Neuronal stem cell (in vitro differentiated cells): ENCODE data around the gene SLC25A4.
"Not testable (repeated sequence)": the region's sequence is repeated elsewhere in the genome, so short reads cannot be mapped to it uniquely, and the experiment has no call there.

Source experiments
- DNase-seq: peaks from one replicate; pipeline ENCODE4 v3.0.0-alpha.2; 2013; ENCODE audit warnings: low spot score
- H2AFZ ChIP-seq: one replicate; pipeline ENCODE4 v1.6.1; 2013; ENCODE audit warnings: mild to moderate bottlenecking, low read length, inconsistent platforms
- H2AK5ac ChIP-seq: 2 replicates; pipeline ENCODE4 v1.6.1; 2013; ENCODE audit warnings: low read depth, mild to moderate bottlenecking, inconsistent platforms, low read length, moderate library complexity, mixed read lengths
- H2BK120ac ChIP-seq: 2 replicates; pipeline ENCODE4 v1.6.1; 2013; ENCODE audit warnings: low read depth, mild to moderate bottlenecking, inconsistent platforms, low read length, moderate library complexity, mixed read lengths
- H2BK12ac ChIP-seq: one replicate; pipeline ENCODE4 v1.6.1; 2013; ENCODE audit warnings: low read length, inconsistent platforms
- H2BK15ac ChIP-seq: 2 replicates; pipeline ENCODE4 v1.6.1; 2013; ENCODE audit warnings: mild to moderate bottlenecking, low read length, inconsistent platforms, mixed read lengths
- H2BK5ac ChIP-seq: one replicate; pipeline ENCODE4 v1.6.1; 2013; ENCODE audit warnings: inconsistent platforms, mild to moderate bottlenecking, low read length, moderate library complexity
- H3K14ac ChIP-seq: one replicate; pipeline ENCODE4 v1.6.1; 2013; ENCODE audit warnings: low read length, inconsistent platforms
- H3K18ac ChIP-seq: 2 replicates; pipeline ENCODE4 v1.6.1; 2013; ENCODE audit warnings: low read length, inconsistent platforms
- H3K23ac ChIP-seq: 2 replicates; pipeline ENCODE4 v1.6.1; 2013; ENCODE audit warnings: low read depth, mild to moderate bottlenecking, mixed read lengths, low read length, inconsistent platforms; ENCODE audit not compliant: poor library complexity
- H3K27ac ChIP-seq: replicated peaks from 3 replicates; pipeline ENCODE4 v1.5.1; 2013; ENCODE audit warnings: low read length, inconsistent platforms
- H3K27me3 ChIP-seq, 3 experiments: 2 replicates each; pipeline ENCODE4 v1.6.1; 2013; ENCODE audit warnings: low read length in 3 of 3, mild to moderate bottlenecking in 2 of 3, inconsistent platforms in 1 of 3, low read depth in 1 of 3, mixed read lengths in 1 of 3, moderate library complexity in 1 of 3; ENCODE audit not compliant: control insufficient read depth in 3 of 3, insufficient read depth in 3 of 3
- H3K36me3 ChIP-seq, 2 donors: replicated peaks in 1 of 2; 2 replicates each; pipeline ENCODE4 v1.6.1; 2013; ENCODE audit warnings: low read length in 2 of 2; ENCODE audit not compliant: control insufficient read depth in 2 of 2, insufficient read depth in 2 of 2
- H3K4ac ChIP-seq: 2 replicates; pipeline ENCODE4 v1.6.1; 2013; ENCODE audit warnings: inconsistent platforms, mild to moderate bottlenecking, low read length, moderate library complexity
- H3K4me1 ChIP-seq, 2 donors: 1 replicate in 1 of 2; 2 replicates in 1 of 2; pipeline ENCODE4 v1.6.1; 2013; ENCODE audit warnings: low read length in 2 of 2, low read depth in 1 of 2; ENCODE audit not compliant: control insufficient read depth in 2 of 2, insufficient read depth in 1 of 2
- H3K4me2 ChIP-seq: one replicate; pipeline ENCODE4 v1.6.1; 2013; ENCODE audit warnings: mild to moderate bottlenecking, low read length, inconsistent platforms; ENCODE audit not compliant: insufficient read depth, poor library complexity, severe bottlenecking
- H3K4me3 ChIP-seq, 2 donors: 2 replicates each; pipeline ENCODE4 v1.5.1; 2013; ENCODE audit warnings: low read length in 2 of 2, mild to moderate bottlenecking in 2 of 2, inconsistent platforms in 1 of 2, moderate library complexity in 1 of 2
- H3K79me1 ChIP-seq: one replicate; pipeline ENCODE4 v1.6.1; 2013; ENCODE audit warnings: low read depth, mild to moderate bottlenecking, inconsistent platforms, low read length, moderate library complexity
- H3K9ac ChIP-seq: one replicate; pipeline ENCODE4 v1.6.1; 2013; ENCODE audit warnings: mild to moderate bottlenecking, low read depth, low read length, inconsistent platforms; ENCODE audit not compliant: poor library complexity
- H3K9me3 ChIP-seq, 2 donors: replicated peaks in 1 of 2; 2 replicates each; pipeline versions ENCODE3 to v1.6.1; 2013; ENCODE audit warnings: low read length in 2 of 2, mild to moderate bottlenecking in 2 of 2, inconsistent platforms in 1 of 2, low read depth in 1 of 2, mixed read lengths in 1 of 2, moderate library complexity in 1 of 2; ENCODE audit not compliant: control insufficient read depth in 2 of 2, insufficient read depth in 1 of 2
- H4K8ac ChIP-seq: one replicate; pipeline ENCODE4 v1.6.1; 2013; ENCODE audit warnings: low read depth, mild to moderate bottlenecking, inconsistent platforms, low read length, moderate library complexity
- H4K91ac ChIP-seq: one replicate; pipeline ENCODE4 v1.6.1; 2013; ENCODE audit warnings: low read length, low read depth, mild to moderate bottlenecking, inconsistent platforms; ENCODE audit not compliant: poor library complexity
- WGBS, 2 donors: extraction: QIAGEN DNeasy Blood & Tissue Kit; methylation state at CpG; one replicate each; pipeline ENCODE4 v1.1.7; 2013; ENCODE audit warnings: missing lambda C conversion rate in 2 of 2, mixed read lengths in 1 of 2; ENCODE audit not compliant: insufficient read length in 2 of 2, insufficient replicate concordance in 1 of 2; ENCODE audit errors: extremely low coverage in 2 of 2; 5-methylcytosine and 5-hydroxymethylcytosine counted together

SLC25A4 gene

GRCh38 chr4:185192059-185192458 lies 49.0 kb downstream of the SLC25A4 start:
- Histone ChIP-seq H3K4me2 (no peak overlapping the region), H3K9me3 (no peaks in the 10 kb centered on the region), H3K9ac (no peak overlapping the region), H3K23ac (no peak overlapping the region), H2AK5ac (no peak overlapping the region), H2BK5ac (no peak overlapping the region), H4K8ac (no peak overlapping the region), H4K91ac (no peak overlapping the region), H3K27me3 (no peaks in the 10 kb centered on the region), H3K4me3 (no peak overlapping the region), H3K18ac (no peak overlapping the region), H3K27ac (no peak overlapping the region), H2AFZ (no peak overlapping the region), H2BK12ac (no peak overlapping the region), H3K4me1 (peaks cover 0 to 1% of the 10 kb centered on the region in 2 donors), H3K36me3 (peaks cover 10 to 56% of the 10 kb centered on the region in 2 donors), H3K4ac (no peak overlapping the region), H3K14ac (no peak overlapping the region), H2BK120ac (no peak overlapping the region), H2BK15ac (no peak overlapping the region), H3K79me1 (no peaks in the 10 kb centered on the region)
- no CpG with 5 or more reads among the region's 1 CpG for WGBS, 2 donors
- DNase-seq = no peak

- Histone ChIP-seq H3K4ac (no peak overlapping the region), H2BK120ac (no peak overlapping the region), H3K27me3 (no peaks in the 10 kb centered on the region), H3K4me2 (no peak overlapping the region), H3K9me3 (no peaks in the 10 kb centered on the region), H2BK15ac (no peak overlapping the region), H3K23ac (no peak overlapping the region), H2BK5ac (no peak overlapping the region), H3K9ac (no peak overlapping the region), H3K79me1 (no peaks in the 10 kb centered on the region), H4K8ac (no peak overlapping the region), H3K4me1 (no peaks in the 10 kb centered on the region), H3K18ac (no peak overlapping the region), H3K14ac (no peak overlapping the region), H2BK12ac (no peak overlapping the region), H3K27ac (no peak overlapping the region), H4K91ac (no peak overlapping the region), H2AFZ (no peak overlapping the region), H3K4me3 (no peak overlapping the region), H3K36me3 (peaks cover 2 to 34% of the 10 kb centered on the region in 2 donors), H2AK5ac (no peak overlapping the region)
- no peak for DNase-seq
- WGBS, 2 donors = no CpG with 5 or more reads among the region's 9 CpGs
Measured at GRCh38 chr4:185194924-185195888, 52.1 kb downstream of the SLC25A4 start.

DNA sequence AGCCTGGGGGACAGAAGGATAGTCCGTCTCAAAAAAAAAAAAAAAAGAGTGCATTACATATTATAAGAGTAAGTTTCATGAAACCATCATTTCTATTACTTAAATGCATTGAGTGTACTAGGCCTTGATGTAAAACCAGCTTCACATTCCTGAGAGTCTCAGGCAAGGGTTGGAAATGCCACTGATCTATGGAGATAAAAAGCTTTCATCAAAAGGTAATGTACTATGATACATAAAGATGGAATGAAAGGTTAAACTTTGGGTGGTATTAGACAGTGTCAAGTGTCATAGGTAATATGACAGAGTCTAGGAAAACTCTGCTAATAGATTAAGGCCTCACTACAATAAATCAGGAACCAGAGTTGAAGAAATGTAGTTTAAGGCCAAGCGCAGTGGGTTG lies 53.4 kb downstream of the SLC25A4 start:
- H2AFZ ChIP-seq = no peak overlapping the region
- no peak overlapping the region for H3K9ac ChIP-seq
- H3K4me2 ChIP-seq = no peak overlapping the region
- no peak overlapping the region for H3K4ac ChIP-seq
- H2AK5ac ChIP-seq = no peak overlapping the region
- no peak overlapping the region for H2BK15ac ChIP-seq
- no peak overlapping the region for H3K18ac ChIP-seq
- no peak overlapping the region for H2BK120ac ChIP-seq
- H3K79me1 ChIP-seq = no peaks in the 10 kb centered on the region
- DNase-seq = no peak
- H2BK12ac ChIP-seq = no peak overlapping the region
- WGBS, 2 donors = no CpG with 5 or more reads among the region's 2 CpGs
- H3K14ac ChIP-seq = no peak overlapping the region
- H4K8ac ChIP-seq = no peak overlapping the region
- no peaks in the 10 kb centered on the region for H3K27me3 ChIP-seq
- H3K4me3 ChIP-seq = no peak overlapping the region
- no peak overlapping the region for H3K27ac ChIP-seq
- no peak overlapping the region for H2BK5ac ChIP-seq
- H3K9me3 ChIP-seq = no peaks in the 10 kb centered on the region
- no peak overlapping the region for H4K91ac ChIP-seq
- H3K4me1 ChIP-seq = no peaks in the 10 kb centered on the region
- no peak overlapping the region for H3K23ac ChIP-seq
- H3K36me3 ChIP-seq = peaks cover 0 to 30% of the 10 kb centered on the region in 2 donors

DNA sequence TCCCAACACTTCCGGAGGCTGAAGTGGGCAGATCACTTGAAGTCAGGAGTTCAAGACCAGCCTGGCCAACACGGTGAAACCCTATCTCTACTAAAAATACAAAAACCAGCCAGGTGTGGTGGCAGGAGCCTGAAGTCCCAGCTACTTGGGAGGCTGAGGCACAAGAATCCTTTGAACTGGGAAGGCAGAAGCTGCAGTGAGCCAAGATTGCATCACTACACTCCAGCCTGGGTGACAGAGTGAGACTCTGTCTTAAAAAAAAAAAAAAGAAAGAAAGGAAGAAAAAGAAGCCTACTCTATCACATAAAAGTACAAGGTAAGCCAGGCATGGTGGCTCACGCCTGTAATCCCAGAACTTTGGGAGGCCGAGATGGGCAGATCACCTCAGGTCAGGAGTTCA lies 55.1 kb downstream of the SLC25A4 start:
- not testable (repeated sequence) for DNase-seq, H3K4ac ChIP-seq, H2BK5ac ChIP-seq, H3K27ac ChIP-seq, H3K23ac ChIP-seq, H2BK15ac ChIP-seq, H4K91ac ChIP-seq, H3K14ac ChIP-seq, H3K9me3 ChIP-seq, H3K4me1 ChIP-seq, H3K27me3 ChIP-seq, H3K18ac ChIP-seq, H3K79me1 ChIP-seq, H3K4me2 ChIP-seq, H2AFZ ChIP-seq, H4K8ac ChIP-seq, H3K4me3 ChIP-seq, H2AK5ac ChIP-seq, H2BK12ac ChIP-seq, H3K9ac ChIP-seq, H2BK120ac ChIP-seq
- no CpG with 5 or more reads among the region's 4 CpGs for WGBS, 2 donors
- H3K36me3 ChIP-seq = peaks cover 0 to 30% of the 10 kb centered on the region in 2 donors
